HUES6 (cell line): ENCODE results near the gene RBCK1.
A peak's percentile ranks its signal among the peaks of the same experiment; 100 is the strongest.
"Not testable (repeated sequence)": the region's sequence is repeated elsewhere in the genome, so short reads cannot be mapped to it uniquely, and the experiment has no call there.

Source experiments
- H3K27ac ChIP-seq: 2 replicates; pipeline ENCODE4 v1.7.0; 2013; ENCODE audit warnings: low read depth, mild to moderate bottlenecking, low read length, inconsistent platforms
- H3K27me3 ChIP-seq: 2 replicates; pipeline ENCODE4 v1.6.1; 2013; ENCODE audit warnings: low read length; ENCODE audit not compliant: control insufficient read depth, insufficient read depth
- H3K36me3 ChIP-seq: 2 replicates; pipeline ENCODE4 v1.6.1; 2013; ENCODE audit warnings: low read length; ENCODE audit not compliant: control insufficient read depth, insufficient read depth
- H3K4me1 ChIP-seq: 2 replicates; pipeline ENCODE4 v1.6.1; 2013; ENCODE audit warnings: low read length; ENCODE audit not compliant: control insufficient read depth, insufficient read depth
- H3K4me3 ChIP-seq: 2 replicates; pipeline ENCODE4 v1.5.1; 2013; ENCODE audit warnings: low read depth, low read length
- H3K9ac ChIP-seq: one replicate; pipeline ENCODE4 v1.6.1; 2013; ENCODE audit warnings: mild to moderate bottlenecking, low read length
- H3K9me3 ChIP-seq: 2 replicates; pipeline ENCODE4 v1.6.1; 2013; ENCODE audit warnings: low read depth, low read length; ENCODE audit not compliant: control insufficient read depth, insufficient read depth

Gene RBCK1

GRCh38 chr20:444117-444516 lies 36.0 kb downstream of the RBCK1 start:
- no peak overlapping the region for H3K27ac ChIP-seq
- H3K9ac ChIP-seq, result no peak overlapping the region
- H3K4me3 ChIP-seq, result no peak overlapping the region
- no peaks in the 10 kb centered on the region for H3K27me3 ChIP-seq
- peaks cover 5% of the 10 kb centered on the region; the same call in 1 of the 2 replicates for H3K4me1 ChIP-seq
- peaks cover 73% of the 10 kb centered on the region for H3K36me3 ChIP-seq
- no peaks in the 10 kb centered on the region for H3K9me3 ChIP-seq

GRCh38 chr20:444862-445426 lies 36.8 kb downstream of the RBCK1 start:
- Histone ChIP-seq H3K9ac (no peak overlapping the region), H3K4me3 (no peak overlapping the region), H3K27me3 (no peaks in the 10 kb centered on the region), H3K36me3 (peaks cover 65% of the 10 kb centered on the region), H3K4me1 (peaks cover 5% of the 10 kb centered on the region; the same call in 1 of the 2 replicates), H3K9me3 (no peaks in the 10 kb centered on the region), H3K27ac (no peak overlapping the region)

- no peak overlapping the region for H3K27ac ChIP-seq
- no peaks in the 10 kb centered on the region for H3K27me3 ChIP-seq
- H3K36me3 ChIP-seq, result peaks cover 57% of the 10 kb centered on the region
- no peak overlapping the region for H3K9ac ChIP-seq
- H3K4me3 ChIP-seq, result no peak overlapping the region
- H3K4me1 ChIP-seq, result peaks cover 5% of the 10 kb centered on the region; the same call in 1 of the 2 replicates
- H3K9me3 ChIP-seq, result no peaks in the 10 kb centered on the region
These were observed 37.6 kb downstream of the RBCK1 start for GRCh38 chr20:445514-446336.

- H3K4me1 ChIP-seq, H3K27ac ChIP-seq, H3K27me3 ChIP-seq, H3K9me3 ChIP-seq, H3K4me3 ChIP-seq, H3K36me3 ChIP-seq, H3K9ac ChIP-seq: not testable (repeated sequence)
These were observed 43.9 kb downstream of the RBCK1 start for GRCh38 chr20:452021-452420.

- Histone ChIP-seq H3K4me1 (no peaks in the 10 kb centered on the region), H3K9me3 (no peaks in the 10 kb centered on the region), H3K36me3 (no peaks in the 10 kb centered on the region), H3K27ac (no peak overlapping the region), H3K9ac (no peak overlapping the region), H3K27me3 (no peaks in the 10 kb centered on the region), H3K4me3 (no peak overlapping the region)
These were observed 46.9 kb downstream of the RBCK1 start for GRCh38 chr20:454951-455350.

- Histone ChIP-seq H3K9me3 (no peaks in the 10 kb centered on the region), H3K4me1 (no peaks in the 10 kb centered on the region), H3K27ac (no peak overlapping the region), H3K27me3 (peaks cover 10% of the 10 kb centered on the region; the same call in 1 of the 2 replicates), H3K36me3 (no peaks in the 10 kb centered on the region), H3K9ac (no peak overlapping the region), H3K4me3 (no peak overlapping the region)
These were observed 50.7 kb downstream of the RBCK1 start for GRCh38 chr20:458776-459175.

- Histone ChIP-seq H3K27ac (no peak overlapping the region), H3K9ac (no peak overlapping the region), H3K36me3 (no peaks in the 10 kb centered on the region), H3K4me1 (no peaks in the 10 kb centered on the region), H3K27me3 (peaks cover 18% of the 10 kb centered on the region), H3K4me3 (no peak overlapping the region; the same call in 1 of the 2 replicates), H3K9me3 (no peaks in the 10 kb centered on the region)
These were observed 52.1 kb downstream of the RBCK1 start for GRCh38 chr20:460180-460579.

- Histone ChIP-seq H3K27ac (no peak overlapping the region), H3K27me3 (peaks cover 18% of the 10 kb centered on the region), H3K36me3 (no peaks in the 10 kb centered on the region), H3K4me3 (no peak overlapping the region; the same call in 1 of the 2 replicates), H3K9ac (no peak overlapping the region), H3K4me1 (no peaks in the 10 kb centered on the region), H3K9me3 (no peaks in the 10 kb centered on the region)
These were observed 52.6 kb downstream of the RBCK1 start for GRCh38 chr20:460707-461106.

- Histone ChIP-seq H3K27me3 (peaks cover 18% of the 10 kb centered on the region), H3K27ac (no peak overlapping the region), H3K4me3 (peak overlapping the region; percentile 69), H3K36me3 (no peaks in the 10 kb centered on the region), H3K9me3 (no peaks in the 10 kb centered on the region), H3K4me1 (no peaks in the 10 kb centered on the region), H3K9ac (peak overlapping the region; percentile 72)
These were observed 53.4 kb downstream of the RBCK1 start for GRCh38 chr20:461254-462198.

- Histone ChIP-seq H3K4me1 (no peaks in the 10 kb centered on the region; the same call in 1 of the 2 replicates), H3K9ac (peak within 1 kb of the TSS; percentile 72), H3K27ac (no peak within 1 kb of the TSS), H3K27me3 (peaks cover 18% of the 10 kb centered on the region), H3K9me3 (peaks cover 3% of the 10 kb centered on the region; the same call in 1 of the 2 replicates), H3K36me3 (no peaks in the 10 kb centered on the region), H3K4me3 (peak within 1 kb of the TSS; percentile 69)
These were observed 54.3 kb downstream of the RBCK1 start, which contains the start of gene TBC1D20 for GRCh38 chr20:462199-462991. TSS of gene TBC1D20 (minus strand) at chr20:462533. CDS start at chr20:462405, 128 bp downstream.
